Anterior cingulate cortex (tissue), 58 donors: Measurements from ENCODE around the gene CTIF.
"Not testable (repeated sequence)": the region's sequence is repeated elsewhere in the genome, so short reads cannot be mapped to it uniquely, and the experiment has no call there.

Experiments used
- DNase-seq, 58 donors: peaks; one replicate each; lab custom pipeline; 2025; lab: John Stamatoyannopoulos, UW

Gene CTIF

GRCh38 chr18:48538531-48539405, at the start of gene CTIF:
TSS of gene CTIF (plus strand) at chr18:48539031. CDS start at chr18:48619566, 80,535 bp downstream.
- peak; percentile 63 to 98 (median 93) for DNase-seq

- no peak for DNase-seq
Measured at GRCh38 chr18:48490641-48491293, 48.1 kb upstream of the CTIF start.

GRCh38 chr18:48492880-48493279, 46.0 kb upstream of the CTIF start:
- no peak for DNase-seq

- no peak for DNase-seq
Measured at GRCh38 chr18:48493434-48494230, 45.2 kb upstream of the CTIF start.

- no peak for DNase-seq
Measured at GRCh38 chr18:48497863-48498262, 41.0 kb upstream of the CTIF start.

- DNase-seq: no peak
Measured at GRCh38 chr18:48500517-48500916, 38.3 kb upstream of the CTIF start.

- no peak for DNase-seq
Measured at GRCh38 chr18:48502906-48503305, 35.9 kb upstream of the CTIF start.

GRCh38 chr18:48504819-48505218, 34.0 kb upstream of the CTIF start:
- DNase-seq: no peak

GRCh38 chr18:48506983-48507568, 31.8 kb upstream of the CTIF start:
- not testable (repeated sequence) for DNase-seq

GRCh38 chr18:48512498-48512897, 26.3 kb upstream of the CTIF start:
- DNase-seq: not testable (repeated sequence)

- DNase-seq: peak in 51 of 58 donors; percentile 8 to 85 (median 54)
Measured at GRCh38 chr18:48514786-48515185, 24.0 kb upstream of the CTIF start.

GRCh38 chr18:48517048-48517447, 21.8 kb upstream of the CTIF start:
- no peak for DNase-seq

- DNase-seq: no peak
Measured at GRCh38 chr18:48519431-48520100, 19.3 kb upstream of the CTIF start.

- DNase-seq: no peak
Measured at GRCh38 chr18:48521723-48522122, 17.1 kb upstream of the CTIF start.

- no peak for DNase-seq
Measured at GRCh38 chr18:48525671-48526070, 13.2 kb upstream of the CTIF start.

- no peak for DNase-seq
Measured at GRCh38 chr18:48527461-48527860, 11.4 kb upstream of the CTIF start.

- DNase-seq: no peak
Measured at GRCh38 chr18:48528861-48529260, 10.0 kb upstream of the CTIF start.

- no peak for DNase-seq
Measured at GRCh38 chr18:48529796-48530195, 9.0 kb upstream of the CTIF start.

GRCh38 chr18:48530399-48531081, 8.3 kb upstream of the CTIF start:
- no peak for DNase-seq

GRCh38 chr18:48531082-48531403, 7.8 kb upstream of the CTIF start:
- DNase-seq: no peak
